A204.1 (cell line): ENCODE results near the gene SLC34A3.
"Not testable (repeated sequence)": the region's sequence is repeated elsewhere in the genome, so short reads cannot be mapped to it uniquely, and the experiment has no call there.

Experiments used
- FAIRE-seq: peaks from 2 replicates; lab custom pipeline; 2012; peaks lifted over from hg19 to GRCh38; lab: Jason Lieb, UNC

The SLC34A3 gene

GRCh38 chr9:137243266-137243625, 12.5 kb downstream of the SLC34A3 start:
- FAIRE-seq, result not testable (repeated sequence)

- FAIRE-seq, result no peak
Measured at GRCh38 chr9:137243626-137244485, 13.2 kb downstream of the SLC34A3 start.

- FAIRE-seq, result no peak
Measured at GRCh38 chr9:137244486-137245449, 14.1 kb downstream of the SLC34A3 start.

GRCh38 chr9:137245450-137246421, 15.0 kb downstream of the SLC34A3 start:
- no peak for FAIRE-seq

GRCh38 chr9:137247135-137247915, 16.6 kb downstream of the SLC34A3 start:
- no peak for FAIRE-seq

GRCh38 chr9:137247916-137248175, 17.1 kb downstream of the SLC34A3 start:
- no peak for FAIRE-seq

GRCh38 chr9:137250329-137251193, 19.9 kb downstream of the SLC34A3 start:
- no peak for FAIRE-seq

- no peak for FAIRE-seq
Measured at GRCh38 chr9:137251194-137251461, 20.4 kb downstream of the SLC34A3 start, which contains the start of gene STPG3. STPG3 (plus strand) TSS chr9:137251286; CDS start chr9:137251287, 1 bp downstream.

- FAIRE-seq, result no peak
Measured at GRCh38 chr9:137251490-137252268, 21.0 kb downstream of the SLC34A3 start.

- FAIRE-seq, result no peak
Measured at GRCh38 chr9:137252555-137253506, 22.1 kb downstream of the SLC34A3 start.

GRCh38 chr9:137253717-137254623, 23.3 kb downstream of the SLC34A3 start:
- FAIRE-seq, result no peak

- FAIRE-seq, result no peak
Measured at GRCh38 chr9:137254624-137255447, 24.1 kb downstream of the SLC34A3 start, which contains the start of gene NELFB. NELFB (plus strand) TSS chr9:137255327.

GRCh38 chr9:137255448-137256114, 24.9 kb downstream of the SLC34A3 start:
- no peak for FAIRE-seq

- no peak for FAIRE-seq
Measured at GRCh38 chr9:137256362-137256761, 25.7 kb downstream of the SLC34A3 start.

- no peak for FAIRE-seq
Measured at GRCh38 chr9:137256856-137257255, 26.2 kb downstream of the SLC34A3 start.
